HepG2 (cell line): ENCODE data around the gene RBM14. TPM values are rescaled to one million over a fixed set of nuclear protein-coding genes. Genes with fewer than 3 reads are reported as not detected.

Experiments
- CREBL2 ChIP-seq: sonication (generic); formaldehyde crosslinking; IDR thresholded peaks from 2 replicates; pipeline ENCODE4 v1.8.1; 2023; ENCODE audit warnings: missing genetic modification reagents, mild to moderate bottlenecking, borderline replicate concordance
- EP300 ChIP-seq, 3 experiments: sonication (generic) in 1 of 3; formaldehyde crosslinking in 1 of 3; IDR thresholded peaks; 2 replicates each; pipeline versions ENCODE4 v1.5.1 to v1.6.1; 2011 to 2020; ENCODE audit warnings: low read depth in 2 of 3, low read length in 2 of 3, borderline replicate concordance in 1 of 3, improper control_type of control experiment in 1 of 3, mild to moderate bottlenecking in 1 of 3, missing genetic modification reagents in 1 of 3, moderate library complexity in 1 of 3
- FUBP1 ChIP-seq: sonication (generic); formaldehyde crosslinking; IDR thresholded peaks from 2 replicates; pipeline ENCODE4 v1.5.1; 2020; ENCODE audit warnings: missing genetic modification reagents, mild to moderate bottlenecking, borderline replicate concordance
- GATAD2A ChIP-seq: IDR thresholded peaks from 2 replicates; pipeline ENCODE4 v1.6.1; 2016
- MED1 ChIP-seq: sonication (generic); formaldehyde crosslinking; IDR thresholded peaks from 2 replicates; pipeline ENCODE4 v1.4.0; 2020; ENCODE audit warnings: missing genetic modification reagents
- PBX3 ChIP-seq: sonication (generic); formaldehyde crosslinking; IDR thresholded peaks from 2 replicates; pipeline ENCODE4 v1.8.1; 2023; ENCODE audit warnings: missing genetic modification reagents, inconsistent platforms, borderline replicate concordance
- RFXANK ChIP-seq: IDR thresholded peaks from 2 replicates; pipeline ENCODE4 v1.6.1; 2016
- SRY ChIP-seq: sonication (generic); formaldehyde crosslinking; IDR thresholded peaks from 2 replicates; pipeline ENCODE4 v1.8.0; 2022; ENCODE audit warnings: mild to moderate bottlenecking, missing genetic modification reagents
- STAG1 ChIP-seq: sonication (generic); formaldehyde crosslinking; IDR thresholded peaks from 2 replicates; pipeline ENCODE4 v1.4.0; 2020; ENCODE audit warnings: missing genetic modification reagents
- YY1 ChIP-seq: IDR thresholded peaks from 2 replicates; pipeline ENCODE4 v1.6.1; 2011; ENCODE audit warnings: low read length, low read depth, moderate library complexity, mild to moderate bottlenecking; ENCODE audit not compliant: insufficient read depth, insufficient replicate concordance
- ZNF124 ChIP-seq: sonication (generic); formaldehyde crosslinking; IDR thresholded peaks from 2 replicates; pipeline ENCODE4 v1.4.0; 2020; ENCODE audit warnings: missing genetic modification reagents
- ZNF253 ChIP-seq: sonication (generic); formaldehyde crosslinking; IDR thresholded peaks from 2 replicates; pipeline ENCODE4 v1.8.0; 2022; ENCODE audit warnings: mild to moderate bottlenecking, missing genetic modification reagents, borderline replicate concordance
- ZNF256 ChIP-seq: sonication (generic); formaldehyde crosslinking; conservative IDR thresholded peaks from 2 replicates; pipeline ENCODE4 v1.4.0; 2020; ENCODE audit warnings: missing genetic modification reagents
- ZNF841 ChIP-seq: sonication (generic); formaldehyde crosslinking; IDR thresholded peaks from 2 replicates; pipeline ENCODE4 v1.8.1; 2023; ENCODE audit warnings: missing genetic modification reagents, borderline replicate concordance
- ZSCAN20 ChIP-seq: sonication (generic); formaldehyde crosslinking; IDR thresholded peaks from 2 replicates; pipeline ENCODE4 v1.4.0; 2020; ENCODE audit warnings: missing genetic modification reagents, mild to moderate bottlenecking, borderline replicate concordance
- ZSCAN29 ChIP-seq: sonication (generic); formaldehyde crosslinking; conservative IDR thresholded peaks from 2 replicates; pipeline ENCODE4 v1.4.0; 2020; ENCODE audit warnings: mild to moderate bottlenecking, missing genetic modification reagents
- polyA plus RNA-seq, 8 experiments: library from polyadenylated mRNA; depleted of rRNA in 3 of 8; stranded (reverse) in 7 of 8; unstranded in 1 of 8; fragments of >200 nt; fragmentation: Illumina TruSeq in 4 of 8; extraction: Trizol in 4 of 8; gene quantifications; 2 replicates each; pipeline versions ENCODE4 v1.2.1 to v1.2.3, GENCODE V29; 2011 to 2016; ENCODE audit warnings: low read depth in 4 of 8, missing spikeins in 1 of 8, mixed read lengths in 1 of 8; ENCODE audit not compliant: insufficient read depth in 1 of 8
- total RNA-seq, 5 experiments: library from RNA; depleted of rRNA; stranded (reverse); fragments of >200 nt; fragmentation: Illumina TruSeq; extraction: Trizol; gene quantifications; 2 replicates each; pipeline ENCODE4 v1.2.3, GENCODE V29; 2016; ENCODE audit warnings: low read depth in 1 of 5
- TF ChIP-seq, protein P1 (sequence below): sonication (generic); formaldehyde crosslinking; IDR thresholded peaks from 2 replicates; pipeline ENCODE4 v1.5.1; 2020; ENCODE audit warnings: mild to moderate bottlenecking, missing genetic modification reagents, moderate library complexity
- TF ChIP-seq, protein P2 (sequence below): sonication (generic); formaldehyde crosslinking; IDR thresholded peaks from 2 replicates; pipeline ENCODE4 v1.8.0; 2022; ENCODE audit warnings: missing genetic modification reagents, mild to moderate bottlenecking, borderline replicate concordance
- TF ChIP-seq, protein P3 (sequence below): sonication (generic); formaldehyde crosslinking; IDR thresholded peaks from 2 replicates; pipeline ENCODE4 v1.4.0; 2020; ENCODE audit warnings: missing genetic modification reagents, borderline replicate concordance

RBM14 gene
- total and polyA plus RNA-seq, 2 of the 13 experiments (the other 11 are each of a cell fraction or from before 2014, with no cell fraction given), result 12.7 to 44.1 TPM

- TF ChIP-seq FUBP1 (CRISPR knock-in tag) (no peak), YY1 (peak; percentile 37), ZNF841 (CRISPR knock-in tag) (no peak), CREBL2 (CRISPR knock-in tag) (no peak), SRY (0 out of 2 replicates have a peak, but pooled peaks have one; percentile 49), ZNF253 (CRISPR knock-in tag) (no peak), STAG1 (CRISPR knock-in tag) (peak; percentile 87), ZNF256 (CRISPR knock-in tag) (no peak), ZSCAN29 (no peak), GATAD2A (0 out of 2 replicates have a peak, but pooled peaks have one; percentile 30), ZNF124 (0 out of 2 replicates have a peak, but pooled peaks have one; percentile 28), PBX3 (no peak), ZSCAN20 (no peak), MED1 (CRISPR knock-in tag) (peak; percentile 38; the same call in 1 of the 2 replicates), RFXANK (CRISPR knock-in tag) (no peak), EP300 (IDR thresholded peaks at IDR 0.05; ENCODE audit: low read depth in 2 of 2, low read length in 2 of 2) (no peak), EP300 (CRISPR knock-in tag; IDR thresholded peaks at IDR 0.05; ENCODE audit: borderline replicate concordance) (no peak)
- TF ChIP-seq, protein P1, sequence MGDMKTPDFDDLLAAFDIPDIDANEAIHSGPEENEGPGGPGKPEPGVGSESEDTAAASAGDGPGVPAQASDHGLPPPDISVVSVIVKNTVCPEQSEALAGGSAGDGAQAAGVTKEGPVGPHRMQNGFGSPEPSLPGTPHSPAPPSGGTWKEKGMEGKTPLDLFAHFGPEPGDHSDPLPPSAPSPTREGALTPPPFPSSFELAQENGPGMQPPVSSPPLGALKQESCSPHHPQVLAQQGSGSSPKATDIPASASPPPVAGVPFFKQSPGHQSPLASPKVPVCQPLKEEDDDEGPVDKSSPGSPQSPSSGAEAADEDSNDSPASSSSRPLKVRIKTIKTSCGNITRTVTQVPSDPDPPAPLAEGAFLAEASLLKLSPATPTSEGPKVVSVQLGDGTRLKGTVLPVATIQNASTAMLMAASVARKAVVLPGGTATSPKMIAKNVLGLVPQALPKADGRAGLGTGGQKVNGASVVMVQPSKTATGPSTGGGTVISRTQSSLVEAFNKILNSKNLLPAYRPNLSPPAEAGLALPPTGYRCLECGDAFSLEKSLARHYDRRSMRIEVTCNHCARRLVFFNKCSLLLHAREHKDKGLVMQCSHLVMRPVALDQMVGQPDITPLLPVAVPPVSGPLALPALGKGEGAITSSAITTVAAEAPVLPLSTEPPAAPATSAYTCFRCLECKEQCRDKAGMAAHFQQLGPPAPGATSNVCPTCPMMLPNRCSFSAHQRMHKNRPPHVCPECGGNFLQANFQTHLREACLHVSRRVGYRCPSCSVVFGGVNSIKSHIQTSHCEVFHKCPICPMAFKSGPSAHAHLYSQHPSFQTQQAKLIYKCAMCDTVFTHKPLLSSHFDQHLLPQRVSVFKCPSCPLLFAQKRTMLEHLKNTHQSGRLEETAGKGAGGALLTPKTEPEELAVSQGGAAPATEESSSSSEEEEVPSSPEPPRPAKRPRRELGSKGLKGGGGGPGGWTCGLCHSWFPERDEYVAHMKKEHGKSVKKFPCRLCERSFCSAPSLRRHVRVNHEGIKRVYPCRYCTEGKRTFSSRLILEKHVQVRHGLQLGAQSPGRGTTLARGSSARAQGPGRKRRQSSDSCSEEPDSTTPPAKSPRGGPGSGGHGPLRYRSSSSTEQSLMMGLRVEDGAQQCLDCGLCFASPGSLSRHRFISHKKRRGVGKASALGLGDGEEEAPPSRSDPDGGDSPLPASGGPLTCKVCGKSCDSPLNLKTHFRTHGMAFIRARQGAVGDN (CRISPR knock-in tag), result peak; percentile 74
- TF ChIP-seq, protein P2, sequence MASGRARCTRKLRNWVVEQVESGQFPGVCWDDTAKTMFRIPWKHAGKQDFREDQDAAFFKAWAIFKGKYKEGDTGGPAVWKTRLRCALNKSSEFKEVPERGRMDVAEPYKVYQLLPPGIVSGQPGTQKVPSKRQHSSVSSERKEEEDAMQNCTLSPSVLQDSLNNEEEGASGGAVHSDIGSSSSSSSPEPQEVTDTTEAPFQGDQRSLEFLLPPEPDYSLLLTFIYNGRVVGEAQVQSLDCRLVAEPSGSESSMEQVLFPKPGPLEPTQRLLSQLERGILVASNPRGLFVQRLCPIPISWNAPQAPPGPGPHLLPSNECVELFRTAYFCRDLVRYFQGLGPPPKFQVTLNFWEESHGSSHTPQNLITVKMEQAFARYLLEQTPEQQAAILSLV (CRISPR knock-in tag), result no peak
- TF ChIP-seq, protein P3, sequence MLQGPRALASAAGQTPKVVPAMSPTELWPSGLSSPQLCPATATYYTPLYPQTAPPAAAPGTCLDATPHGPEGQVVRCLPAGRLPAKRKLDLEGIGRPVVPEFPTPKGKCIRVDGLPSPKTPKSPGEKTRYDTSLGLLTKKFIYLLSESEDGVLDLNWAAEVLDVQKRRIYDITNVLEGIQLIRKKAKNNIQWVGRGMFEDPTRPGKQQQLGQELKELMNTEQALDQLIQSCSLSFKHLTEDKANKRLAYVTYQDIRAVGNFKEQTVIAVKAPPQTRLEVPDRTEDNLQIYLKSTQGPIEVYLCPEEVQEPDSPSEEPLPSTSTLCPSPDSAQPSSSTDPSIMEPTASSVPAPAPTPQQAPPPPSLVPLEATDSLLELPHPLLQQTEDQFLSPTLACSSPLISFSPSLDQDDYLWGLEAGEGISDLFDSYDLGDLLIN (CRISPR knock-in tag), result no peak
Measured at GRCh38 chr11:66579017-66579606, 37.3 kb upstream of the RBM14 start (continued).
